DMS 273 (cell line): Measurements from ENCODE around the gene ZDHHC12.

Experiments used
- DNase-seq: peaks from one replicate; lab custom pipeline; 2025; ENCODE audit not compliant: unreplicated experiment; lab: John Stamatoyannopoulos, UW

Gene ZDHHC12

DNA sequence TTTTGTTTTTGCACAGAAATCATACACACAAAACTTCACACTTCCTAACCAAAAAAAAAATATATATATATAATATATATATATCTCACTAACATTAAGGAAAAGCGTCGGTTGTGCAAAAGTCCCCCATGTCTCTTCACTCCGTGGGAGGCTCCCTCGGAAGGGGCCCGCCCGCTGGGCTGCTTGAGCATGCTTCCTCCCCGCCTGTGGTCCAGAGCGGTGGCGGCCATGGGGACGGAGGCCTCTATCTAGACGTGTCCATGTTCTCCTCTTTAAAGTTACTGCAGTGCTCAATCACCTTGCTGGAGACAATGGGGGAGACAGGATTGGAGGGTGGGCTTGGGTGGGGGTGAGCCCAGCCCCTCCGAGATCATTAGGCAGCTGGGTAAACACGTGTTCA, 7.2 kb upstream of the ZDHHC12 start:
- DNase-seq: no peak

DNA sequence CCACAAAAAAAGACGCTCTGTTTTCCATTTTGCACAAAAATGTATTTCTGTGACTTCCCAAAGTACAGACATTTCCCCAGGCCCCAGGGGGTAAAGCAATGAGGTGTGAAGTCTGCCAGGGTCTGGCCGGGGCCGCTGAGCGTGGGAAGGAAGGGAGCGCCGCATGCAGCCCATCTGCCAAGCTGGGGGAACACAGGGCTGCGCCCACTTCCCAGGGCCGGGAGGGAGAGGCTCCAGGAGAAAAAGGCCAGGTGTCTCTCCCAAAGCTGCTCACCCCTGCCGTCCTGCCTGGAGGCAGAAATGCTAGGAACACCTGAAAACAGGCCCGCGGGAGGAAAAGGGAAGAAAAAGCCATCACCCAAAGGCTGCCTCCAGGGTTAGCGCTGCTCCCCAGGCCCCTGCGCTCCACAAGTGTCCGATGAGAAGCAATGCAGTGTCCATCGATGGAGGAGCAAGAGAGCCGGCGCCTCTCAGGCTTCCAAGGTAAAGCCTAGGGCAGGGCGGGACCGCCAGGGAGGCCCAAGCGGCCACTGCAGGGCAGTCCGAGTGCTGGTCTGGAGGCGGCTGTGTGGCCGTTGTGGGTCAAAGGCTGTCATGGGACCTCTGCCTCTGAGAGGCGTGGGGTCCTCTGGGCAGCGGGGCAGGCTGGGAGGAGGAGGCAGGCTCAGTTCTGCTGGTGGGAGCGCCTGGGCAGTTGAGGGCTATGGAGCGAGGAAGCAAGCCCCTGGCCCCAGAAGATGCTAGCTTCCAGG, 6.0 kb upstream of the ZDHHC12 start:
- DNase-seq: peak; percentile 77

DNA sequence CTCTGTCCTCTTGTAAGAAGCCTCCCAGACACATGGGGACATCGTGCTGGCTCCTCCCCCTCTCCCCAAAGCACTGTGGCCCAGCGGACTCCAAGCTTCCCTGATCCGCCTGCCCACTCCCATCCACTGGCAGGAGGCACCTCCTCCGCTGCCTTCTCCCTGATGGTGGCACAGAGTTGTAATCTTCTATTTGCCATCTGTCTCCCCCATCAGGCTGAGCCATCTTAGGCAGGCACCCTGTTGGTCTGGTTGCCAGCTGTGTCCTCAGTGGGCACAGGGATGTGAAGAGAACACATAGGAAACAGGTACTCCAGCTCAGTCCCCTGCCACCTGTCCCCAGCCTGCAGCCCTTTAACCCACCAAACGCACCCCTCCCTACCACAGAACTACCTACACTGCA, 5.4 kb upstream of the ZDHHC12 start:
- DNase-seq: peak; percentile 87

DNA sequence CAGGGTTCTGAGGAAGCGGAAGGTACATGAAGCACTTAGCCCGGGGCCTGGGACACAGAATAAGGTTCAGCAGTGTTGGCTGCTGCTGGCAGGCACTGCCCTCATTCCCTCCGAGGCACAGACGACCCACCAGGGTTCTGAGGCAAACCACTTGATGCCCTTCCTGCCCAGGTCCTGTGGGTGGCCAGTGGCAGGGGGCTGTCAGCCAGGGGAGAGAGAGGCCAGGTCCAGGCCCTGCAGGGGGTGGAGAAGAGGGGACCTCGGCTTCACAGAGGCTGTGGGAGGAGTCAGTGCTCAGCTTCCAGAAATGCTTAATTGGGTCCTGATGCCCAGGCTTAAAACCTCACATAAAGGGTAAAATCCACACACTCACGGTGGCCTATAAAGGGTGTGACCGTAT, 4.4 kb upstream of the ZDHHC12 start:
- DNase-seq: no peak

DNA sequence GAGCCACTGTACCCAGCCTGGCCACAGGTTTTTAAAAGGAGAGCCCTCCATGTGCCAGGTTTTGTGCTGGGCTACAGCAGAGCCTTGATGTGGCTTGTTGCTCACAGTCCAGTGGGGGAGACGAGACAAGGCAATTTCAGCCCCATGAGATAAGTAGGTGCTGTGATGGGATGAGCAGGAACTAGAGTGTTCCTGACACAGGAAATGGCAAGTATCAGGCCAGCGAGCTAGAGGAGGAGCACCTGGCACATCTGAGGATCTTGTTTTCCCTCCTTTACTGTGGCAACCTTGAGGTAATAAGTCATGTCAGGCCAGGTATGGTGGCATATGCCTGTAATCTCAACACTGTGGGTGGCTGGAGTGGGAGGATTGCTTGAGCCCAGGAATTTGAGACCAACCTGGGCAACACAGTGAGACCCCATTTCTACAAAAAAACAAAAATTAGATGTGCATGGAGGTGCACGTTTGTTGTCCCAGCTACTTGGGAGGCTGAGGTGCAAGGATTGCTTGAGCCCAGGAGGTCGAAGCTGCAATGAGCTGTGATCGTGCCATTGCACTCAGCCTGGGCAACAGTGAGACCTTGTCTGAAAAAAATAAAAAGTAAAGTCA, 3.8 kb upstream of the ZDHHC12 start:
- no peak for DNase-seq

DNA sequence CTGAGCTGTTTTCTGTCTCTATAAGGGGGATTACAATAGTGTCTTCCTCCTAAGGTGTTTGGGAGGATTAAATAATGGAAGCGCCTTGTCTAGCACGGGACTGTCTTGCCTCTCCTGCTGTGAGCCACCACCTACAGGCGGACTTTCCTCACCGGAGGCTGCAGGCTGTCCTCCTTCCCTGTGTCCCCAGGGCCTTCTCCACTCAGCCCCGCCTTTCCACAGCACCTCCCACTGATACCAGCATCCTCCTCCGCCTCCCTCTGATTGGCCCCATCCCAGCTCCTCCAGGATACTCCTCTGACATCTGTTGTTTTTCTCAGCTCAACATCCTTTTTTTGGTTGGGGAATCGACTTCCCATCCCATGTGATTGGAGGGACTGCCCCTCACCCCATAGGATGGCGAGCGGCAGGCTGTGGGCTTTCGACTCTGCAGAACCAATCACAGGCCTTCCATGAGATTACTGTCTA, 851 bp upstream of the ZDHHC12 start:
- DNase-seq: peak; percentile 95

DNA sequence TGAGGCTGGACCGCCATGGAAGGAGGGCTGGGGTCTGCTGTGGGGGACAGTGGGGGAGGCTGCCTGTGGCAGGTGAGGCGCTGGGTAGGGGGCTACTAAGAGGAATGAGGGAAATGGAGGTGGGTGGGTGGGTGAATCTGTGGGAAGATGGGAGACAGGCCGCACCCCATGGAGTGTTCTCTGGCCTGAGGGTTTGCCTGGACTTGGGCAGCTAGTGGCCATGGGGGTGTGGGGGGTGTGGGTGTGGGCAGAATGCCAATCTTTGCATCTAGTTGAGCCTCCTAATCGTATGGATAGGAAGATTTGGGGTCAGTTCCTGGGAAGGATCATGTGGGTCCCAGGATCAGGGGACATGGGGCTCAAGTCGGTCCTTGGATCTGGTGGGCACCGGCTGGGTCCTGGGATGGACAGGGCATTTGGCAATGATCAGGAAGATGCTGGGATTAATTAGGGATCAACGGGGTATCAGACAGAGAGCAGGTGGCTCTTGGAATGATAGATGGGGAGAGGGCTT, 518 bp downstream of the ZDHHC12 start:
- DNase-seq: no peak

DNA sequence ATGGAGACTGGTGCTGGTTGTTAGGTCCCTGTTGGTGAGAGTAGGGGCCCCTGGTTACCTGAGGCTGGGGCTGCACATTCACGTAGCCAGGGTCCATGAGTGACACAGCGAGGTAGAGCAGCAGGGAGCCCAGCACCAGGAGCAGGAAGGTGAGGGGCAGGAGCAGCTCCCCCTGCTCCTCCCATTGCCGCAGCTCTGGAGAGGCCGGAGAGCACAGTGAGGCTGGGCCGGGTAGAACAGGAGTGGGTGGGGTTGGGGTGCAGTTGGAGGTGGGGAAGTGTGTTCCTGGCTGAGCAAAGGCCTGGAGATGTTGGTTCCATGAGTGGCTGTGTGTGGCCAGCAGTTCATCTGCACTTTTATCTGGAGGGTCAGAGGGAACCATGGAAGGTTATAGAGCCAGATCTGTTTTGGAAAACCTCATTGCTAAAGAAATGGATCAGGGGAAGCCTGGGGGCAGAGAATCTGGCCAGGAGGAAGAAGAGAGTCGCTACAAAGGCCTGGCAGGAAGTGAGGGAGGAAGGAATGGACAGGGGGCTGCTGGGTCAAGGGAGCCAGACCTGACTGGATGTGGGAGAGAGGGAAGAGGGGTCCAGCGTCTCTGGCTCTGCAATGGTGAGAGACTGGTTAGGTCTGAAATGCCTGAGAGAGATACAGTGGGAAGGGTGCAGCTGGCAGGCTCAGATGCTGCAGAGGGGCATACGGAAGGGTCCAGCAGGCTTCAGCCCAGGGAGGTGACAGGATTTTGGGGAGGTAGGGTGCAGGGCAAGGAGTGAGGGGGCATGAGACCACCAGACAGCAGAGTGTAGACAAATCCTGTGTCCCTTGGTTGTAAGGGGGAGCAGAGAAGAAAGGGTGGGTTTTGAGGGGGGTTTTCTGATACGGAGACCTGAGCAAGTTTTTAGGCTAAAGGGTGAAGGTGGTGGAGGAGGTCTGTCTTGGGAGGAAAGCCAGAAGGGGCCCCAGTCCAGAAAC, 1.3 kb downstream of the ZDHHC12 start:
- no peak for DNase-seq

DNA sequence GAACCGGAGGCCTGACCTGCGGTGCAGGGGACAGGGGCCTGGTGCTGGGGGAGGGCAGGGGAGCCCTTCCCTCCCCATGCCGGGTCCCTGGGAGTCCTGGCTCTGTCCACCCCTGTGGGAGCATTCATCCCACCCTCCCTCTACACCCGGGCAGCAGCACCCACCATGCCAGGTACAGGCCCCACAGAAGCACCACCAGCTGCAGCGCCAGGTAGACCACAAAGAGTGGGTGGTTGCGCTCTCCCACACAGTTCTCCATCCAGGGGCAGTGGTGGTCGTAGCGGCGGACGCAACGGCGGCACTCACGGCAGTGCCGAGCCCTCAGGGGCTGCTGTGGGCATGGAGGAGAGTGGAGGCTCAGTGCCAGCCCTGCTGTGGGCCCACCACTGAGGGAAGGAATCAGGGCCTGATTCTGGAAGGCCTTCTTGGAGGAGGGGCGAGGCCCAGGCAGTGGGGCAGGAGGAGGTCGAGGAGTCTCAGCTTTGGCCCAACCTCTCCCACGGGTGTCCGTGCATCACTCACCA, 2.4 kb downstream of the ZDHHC12 start:
- no peak for DNase-seq

DNA sequence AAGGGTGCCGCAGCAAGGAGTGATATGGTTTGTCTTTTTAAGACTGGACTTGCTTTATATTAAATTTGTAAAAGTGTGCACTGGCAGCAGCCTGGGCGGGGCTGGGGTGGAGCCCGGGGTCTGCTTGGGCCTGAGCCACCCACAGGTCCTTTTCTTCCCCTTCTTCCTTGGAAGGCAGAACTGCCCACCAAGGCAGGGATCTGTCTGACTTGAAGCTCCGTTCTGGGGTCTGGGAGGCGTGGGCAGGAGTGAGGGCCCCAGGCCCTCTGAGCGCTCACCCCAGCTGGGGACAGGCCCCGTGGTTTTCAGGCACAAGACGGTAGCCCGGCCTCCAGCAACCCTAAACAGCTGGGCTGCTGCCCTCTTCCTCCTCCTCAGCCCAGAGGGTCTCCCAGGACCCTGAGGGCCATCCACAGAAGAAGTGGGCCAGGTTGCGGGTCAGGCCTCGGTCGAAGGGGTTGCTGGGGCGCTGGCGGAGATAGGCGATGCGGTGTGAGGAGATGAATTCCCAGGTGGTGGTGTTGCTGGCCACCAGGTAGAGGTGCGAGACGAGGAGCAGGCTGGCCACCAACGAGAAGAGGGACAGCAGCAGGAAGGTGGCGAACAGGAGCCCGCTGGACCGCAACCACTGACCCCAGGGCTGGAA, 3.0 kb downstream of the ZDHHC12 start:
- DNase-seq: no peak

DNA sequence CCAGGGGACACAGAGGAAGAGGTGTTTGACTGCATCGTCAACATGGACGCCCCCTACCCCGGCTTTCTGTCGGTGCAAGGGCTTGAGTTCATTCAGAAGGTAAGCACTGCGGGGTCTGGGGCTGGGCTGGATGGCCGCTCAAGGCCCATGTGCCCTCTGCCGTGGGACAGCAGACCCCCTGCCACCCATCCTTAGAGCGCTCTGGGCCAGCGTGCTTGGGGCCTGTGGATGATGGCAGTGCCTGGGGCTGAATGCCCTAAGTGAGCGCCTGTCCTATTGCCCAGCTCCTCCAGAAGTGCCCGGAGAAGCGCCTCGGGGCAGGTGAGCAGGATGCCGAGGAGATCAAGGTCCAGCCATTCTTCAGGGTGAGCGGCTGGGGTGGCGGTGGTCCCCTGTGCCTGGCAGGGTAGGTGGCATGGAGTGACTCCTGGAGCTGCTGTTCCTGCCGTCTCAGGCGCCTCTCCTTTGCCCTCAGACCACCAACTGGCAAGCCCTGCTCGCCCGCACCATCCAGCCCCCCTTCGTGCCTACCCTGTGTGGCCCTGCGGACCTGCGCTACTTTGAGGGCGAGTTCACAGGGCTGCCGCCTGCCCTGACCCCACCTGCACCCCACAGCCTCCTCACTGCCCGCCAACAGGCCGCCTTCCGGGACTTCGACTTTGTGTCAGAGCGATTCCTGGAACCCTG, 3.9 kb downstream of the ZDHHC12 start:
- no peak for DNase-seq

DNA sequence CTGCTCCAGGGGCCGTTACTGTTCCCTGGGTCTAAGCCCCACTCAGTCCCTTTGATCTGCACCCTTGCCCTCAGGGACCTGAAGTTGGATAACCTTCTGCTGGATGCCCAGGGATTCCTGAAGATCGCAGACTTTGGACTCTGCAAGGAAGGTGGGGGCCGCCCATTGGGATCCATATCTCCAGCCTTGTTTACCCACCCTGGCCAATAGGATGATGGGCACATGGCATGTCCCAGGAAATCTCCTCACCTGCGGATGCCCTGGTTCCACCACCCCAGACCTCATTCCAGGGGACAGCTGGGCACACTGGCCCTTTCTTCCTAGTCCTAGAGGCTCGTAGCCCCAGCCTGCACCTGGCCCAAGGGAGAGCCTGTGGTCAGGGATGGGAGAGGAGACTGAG, 5.5 kb downstream of the ZDHHC12 start:
- DNase-seq: no peak

DNA sequence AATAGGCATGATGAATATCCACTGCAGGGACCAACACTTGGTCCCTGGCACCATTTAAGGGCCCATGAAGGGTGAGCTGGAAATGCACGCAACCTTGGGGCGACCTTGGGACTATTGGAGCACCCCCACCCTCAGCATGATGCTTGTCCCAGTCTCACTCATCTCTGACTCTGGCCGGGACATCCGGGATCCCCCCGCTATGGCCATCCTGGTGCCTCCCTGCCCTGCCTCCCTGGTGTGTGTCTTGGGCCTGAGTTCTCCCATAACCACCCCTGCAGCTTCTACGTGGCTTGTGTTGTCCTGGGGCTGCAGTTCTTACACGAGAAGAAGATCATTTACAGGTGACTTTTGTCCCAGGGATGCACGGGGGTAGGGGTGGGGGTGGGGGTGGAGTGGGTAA, 5.9 kb downstream of the ZDHHC12 start:
- DNase-seq: no peak

DNA sequence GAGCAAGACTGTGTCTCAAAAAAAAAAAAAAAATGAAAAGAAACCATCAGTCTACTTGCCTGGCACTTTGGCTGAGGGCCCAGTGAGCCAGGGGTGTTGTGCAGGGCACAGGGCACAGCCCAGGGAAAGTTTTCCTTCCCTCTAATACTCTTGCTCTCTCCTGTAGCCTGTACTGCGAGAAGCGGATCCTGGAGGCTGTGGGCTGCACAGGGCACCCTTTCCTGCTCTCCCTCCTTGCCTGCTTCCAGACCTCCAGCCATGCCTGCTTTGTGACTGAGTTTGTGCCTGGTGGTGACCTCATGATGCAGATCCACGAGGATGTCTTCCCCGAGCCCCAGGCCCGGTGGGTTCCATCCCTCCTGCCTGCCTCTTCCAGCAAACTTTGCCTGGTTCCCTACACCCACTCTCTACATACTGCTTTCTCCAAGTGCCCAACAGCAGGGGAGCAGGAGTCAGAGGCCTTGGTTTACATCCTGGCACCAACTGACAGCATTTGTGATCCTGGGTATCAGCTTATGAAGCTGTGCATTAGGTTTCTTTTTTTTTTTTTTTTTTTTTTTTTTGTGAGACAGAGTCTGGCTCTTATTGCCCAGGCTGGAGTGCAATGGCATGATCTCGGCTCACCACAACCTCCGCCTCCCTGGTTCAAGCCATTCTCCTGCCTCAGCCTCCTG, 7.2 kb downstream of the ZDHHC12 start:
- no peak for DNase-seq

DNA sequence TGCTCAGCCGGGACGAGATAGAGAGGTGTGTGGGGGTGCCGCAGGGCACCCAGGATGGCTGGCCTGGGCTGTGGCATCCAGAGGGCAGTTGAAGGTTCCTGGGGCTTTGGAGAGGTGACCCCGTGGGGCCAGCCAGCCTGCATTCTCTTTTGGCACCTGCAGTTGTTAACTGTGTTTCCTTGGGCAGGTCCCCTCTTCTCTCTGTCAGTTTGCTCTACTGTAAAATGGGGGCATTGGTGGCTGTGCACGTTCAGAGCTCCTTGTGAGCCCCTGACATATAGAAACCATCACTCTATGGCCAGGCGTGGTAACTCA, 8.5 kb downstream of the ZDHHC12 start:
- no peak for DNase-seq

DNA sequence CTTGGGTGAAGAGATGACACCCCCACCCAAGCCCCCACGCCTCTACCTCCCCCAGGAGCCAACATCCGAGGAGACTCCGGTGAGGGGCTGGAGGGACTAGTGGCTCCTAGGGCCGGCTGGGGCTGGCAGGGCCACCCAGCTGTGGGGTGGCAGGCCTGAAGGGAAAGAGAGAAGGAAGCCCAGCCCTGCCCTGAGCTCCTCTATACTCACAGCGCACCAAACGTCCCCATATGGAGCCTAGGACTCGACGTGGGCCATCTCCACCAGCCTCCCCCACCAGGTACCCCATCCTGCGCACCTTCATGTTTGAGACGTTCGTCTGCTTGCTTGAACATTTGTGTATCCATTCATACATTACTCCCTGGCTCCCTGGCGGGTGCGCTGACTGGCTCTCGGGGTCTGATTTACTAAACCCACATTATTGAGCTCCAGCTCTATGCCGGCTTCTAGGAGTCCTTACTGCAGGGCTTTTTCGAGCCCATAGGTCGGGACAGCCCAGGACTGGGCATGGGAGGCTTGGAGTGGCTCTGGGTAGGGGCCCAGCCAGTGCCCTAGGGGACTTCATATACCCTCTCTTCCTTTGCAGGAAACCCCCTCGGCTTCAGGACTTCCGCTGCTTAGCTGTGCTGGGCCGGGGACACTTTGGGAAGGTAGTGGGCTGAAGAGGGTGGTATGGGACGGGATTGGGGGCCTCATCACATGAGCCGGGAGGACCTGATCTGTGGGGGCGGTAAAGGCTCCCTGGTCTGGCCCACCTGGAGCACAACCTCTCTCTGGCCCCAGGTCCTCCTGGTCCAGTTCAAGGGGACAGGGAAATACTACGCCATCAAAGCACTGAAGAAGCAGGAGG, 9.1 kb downstream of the ZDHHC12 start:
- no peak for DNase-seq

DNA sequence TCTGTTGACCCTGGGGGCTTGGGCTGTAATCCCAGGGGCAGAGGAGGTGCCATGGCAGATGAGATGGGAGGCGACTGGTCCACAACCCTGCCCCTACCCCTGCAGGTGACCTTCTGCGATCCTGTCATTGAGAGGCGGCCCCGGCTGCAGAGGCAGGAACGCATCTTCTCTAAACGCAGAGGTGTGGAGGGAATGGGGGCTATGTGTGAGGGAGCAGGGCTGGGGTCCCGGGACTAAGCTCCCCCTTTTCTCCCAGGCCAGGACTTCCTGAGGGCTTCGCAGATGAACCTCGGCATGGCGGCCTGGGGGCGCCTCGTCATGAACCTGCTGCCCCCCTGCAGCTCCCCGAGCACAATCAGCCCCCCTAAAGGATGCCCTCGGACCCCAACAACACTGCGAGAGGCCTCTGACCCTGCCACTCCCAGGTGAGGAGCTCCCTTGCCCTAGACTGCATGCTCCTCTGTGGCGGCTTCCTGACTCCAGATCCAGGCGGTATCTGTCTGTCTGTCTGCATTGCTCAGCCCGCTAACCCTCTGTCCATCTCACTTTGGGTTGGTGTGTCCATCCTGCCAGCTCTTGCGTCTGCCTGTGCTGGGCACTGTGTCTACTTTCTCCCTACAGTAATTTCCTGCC, 9.9 kb downstream of the ZDHHC12 start:
- DNase-seq: no peak

DNA sequence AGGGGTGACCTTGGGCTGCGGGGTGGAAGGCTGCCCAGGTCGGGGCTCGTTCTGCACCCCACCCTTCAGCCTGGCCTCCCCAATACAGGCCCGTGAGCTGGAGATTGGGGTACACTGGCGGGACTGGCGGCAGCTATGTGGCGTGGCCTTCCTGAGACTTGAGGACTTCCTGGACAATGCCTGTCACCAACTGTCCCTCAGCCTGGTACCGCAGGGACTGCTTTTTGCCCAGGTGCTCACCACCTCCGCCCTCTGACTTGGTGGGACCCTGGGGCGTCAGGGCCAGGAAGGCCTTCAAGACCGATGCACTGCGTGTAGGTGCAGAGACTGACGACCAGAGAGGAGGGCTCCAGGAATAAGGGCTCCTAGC, 10.5 kb downstream of the ZDHHC12 start:
- DNase-seq: no peak
